Measurements from ENCODE around the gene WNT1. TPM values are rescaled to one million over a fixed set of nuclear protein-coding genes. Genes with fewer than 3 reads are reported as not detected.

The WNT1 gene
- total RNA-seq (under 1 TPM; 0.15 to 0.20 TPM), polyA plus RNA-seq (under 1 TPM in 1 of 2 donors, not detected in 1; 0.09 TPM)
- long read RNA-seq, donor 1, result 0 reads
- long read RNA-seq, donor 2, result 0 reads
- long read RNA-seq, donor 3, result 0 reads
- long read RNA-seq, donor 4, result 0 reads
- long read RNA-seq, donor 5, result 0 reads

DNA sequence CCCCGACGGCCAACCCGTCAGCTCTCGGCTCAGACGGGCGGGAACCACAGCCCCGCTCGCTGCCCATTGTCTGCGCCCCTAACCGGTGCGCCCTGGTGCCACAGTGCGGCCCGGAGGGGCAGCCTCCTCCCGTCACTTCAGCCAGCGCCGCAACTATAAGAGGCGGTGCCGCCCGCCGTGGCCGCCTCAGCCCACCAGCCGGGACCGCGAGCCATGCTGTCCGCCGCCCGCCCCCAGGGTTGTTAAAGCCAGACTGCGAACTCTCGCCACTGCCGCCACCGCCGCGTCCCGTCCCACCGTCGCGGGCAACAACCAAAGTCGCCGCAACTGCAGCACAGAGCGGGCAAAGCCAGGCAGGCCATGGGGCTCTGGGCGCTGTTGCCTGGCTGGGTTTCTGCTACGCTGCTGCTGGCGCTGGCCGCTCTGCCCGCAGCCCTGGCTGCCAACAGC lies at the start of gene WNT1:
Gene WNT1, plus strand, starts transcription at position 32 of the 450 bp plus-strand sequence. Its CDS starts 329 bp downstream, at position 361.
- no peak for DNase-seq
- Histone ChIP-seq H3K36me3 (ENCODE audit: control insufficient read depth in 4 of 4, insufficient read depth in 4 of 4, low read length in 4 of 4) (no peaks in the 10 kb centered on the region), H3K27ac (ENCODE audit: low read depth in 1 of 2, low read length in 1 of 2) (no peak within 1 kb of the TSS), H3K27me3 (ENCODE audit: control insufficient read depth in 3 of 3, insufficient read depth in 3 of 3, low read length in 2 of 3) (peaks cover 0 to 94% (median 92%) of the 10 kb centered on the region in 3 donors), H3K9ac (ENCODE audit: insufficient read depth in 1 of 2, low read length in 2 of 2) (no peak within 1 kb of the TSS), H3K4me3 (no peak within 1 kb of the TSS), H3K4me1 (ENCODE audit: control insufficient read depth in 5 of 5, insufficient read depth in 5 of 5, low read length in 5 of 5) (peaks cover 3 to 32% (median 21%) of the 10 kb centered on the region in 5 donors), H3K9me3 (ENCODE audit: control insufficient read depth in 4 of 4, insufficient read depth in 3 of 4, low read length in 3 of 4) (peaks cover 0 to 4% (median 0%) of the 10 kb centered on the region in 4 donors)
- 3 to 5% methylated on average over 37 to 45 of the region's 45 CpGs for WGBS, 2 donors
- no peak for TF ChIP-seq CTCF (IDR thresholded peaks at IDR 0.05; ENCODE audit: control extremely low read depth, extremely low read depth)
- ATAC-seq (ENCODE audit: insufficient read depth, low FRiP score), result no peak

GRCh38 chr12:48929551-48929950 lies 48.6 kb upstream of the WNT1 start:
- DNase-seq (no peak), ATAC-seq (ENCODE audit: insufficient read depth, low FRiP score) (no peak)
- H3K4me1 ChIP-seq (ENCODE audit: control insufficient read depth in 5 of 5, insufficient read depth in 5 of 5, low read length in 5 of 5), result peaks cover 0 to 2% (median 0%) of the 10 kb centered on the region in 5 donors
- peaks cover 0 to 19% (median 18%) of the 10 kb centered on the region in 4 donors for H3K36me3 ChIP-seq (ENCODE audit: control insufficient read depth in 4 of 4, insufficient read depth in 4 of 4, low read length in 4 of 4)
- no peak overlapping the region for H3K4me3 ChIP-seq
- H3K9ac ChIP-seq (ENCODE audit: insufficient read depth in 1 of 2, low read length in 2 of 2), result no peak overlapping the region
- H3K9me3 ChIP-seq (ENCODE audit: control insufficient read depth in 4 of 4, insufficient read depth in 3 of 4, low read length in 3 of 4), result no peaks in the 10 kb centered on the region
- 92 to 97% methylated on average over 1 of the region's 1 CpG for WGBS, 2 donors
- H3K27me3 ChIP-seq (ENCODE audit: control insufficient read depth in 3 of 3, insufficient read depth in 3 of 3, low read length in 2 of 3), result no peaks in the 10 kb centered on the region
- TF ChIP-seq CTCF (IDR thresholded peaks at IDR 0.05; ENCODE audit: control extremely low read depth, extremely low read depth), result no peak
- no peak overlapping the region for H3K27ac ChIP-seq (ENCODE audit: low read depth in 1 of 2, low read length in 1 of 2)

DNA sequence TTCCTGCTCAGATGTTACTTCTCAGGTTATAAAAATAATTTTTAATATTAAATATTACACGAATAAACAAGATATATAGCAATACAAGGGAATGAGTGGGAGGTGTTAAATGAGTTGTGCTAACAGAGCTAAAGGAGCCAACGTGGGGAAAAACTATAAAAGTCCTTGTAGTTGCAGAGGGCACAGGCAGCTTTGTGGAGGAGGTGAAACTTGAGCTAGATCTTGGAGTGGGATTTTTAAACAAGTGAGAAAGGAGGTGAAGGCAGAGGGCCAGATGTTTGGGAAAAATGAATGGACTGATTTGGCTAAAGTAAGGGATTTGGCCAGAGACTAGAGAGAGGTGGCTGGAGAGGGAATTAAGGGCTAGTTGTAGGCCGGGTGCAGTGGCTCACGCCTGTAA lies 47.6 kb upstream of the WNT1 start:
- H3K4me1 ChIP-seq (ENCODE audit: control insufficient read depth in 5 of 5, insufficient read depth in 5 of 5, low read length in 5 of 5), result peaks cover 0 to 2% (median 0%) of the 10 kb centered on the region in 5 donors
- ATAC-seq (ENCODE audit: insufficient read depth, low FRiP score) (no peak), DNase-seq (no peak)
- H3K27ac ChIP-seq (ENCODE audit: low read depth in 1 of 2, low read length in 1 of 2), result no peak overlapping the region
- no peak overlapping the region for H3K4me3 ChIP-seq
- H3K9ac ChIP-seq (ENCODE audit: insufficient read depth in 1 of 2, low read length in 2 of 2), result no peak overlapping the region
- TF ChIP-seq CTCF (IDR thresholded peaks at IDR 0.05; ENCODE audit: control extremely low read depth, extremely low read depth), result no peak
- H3K27me3 ChIP-seq (ENCODE audit: control insufficient read depth in 3 of 3, insufficient read depth in 3 of 3, low read length in 2 of 3), result no peaks in the 10 kb centered on the region
- 88 to 94% methylated on average over 4 of the region's 4 CpGs for WGBS, 2 donors
- H3K9me3 ChIP-seq (ENCODE audit: control insufficient read depth in 4 of 4, insufficient read depth in 3 of 4, low read length in 3 of 4), result no peaks in the 10 kb centered on the region
- H3K36me3 ChIP-seq (ENCODE audit: control insufficient read depth in 4 of 4, insufficient read depth in 4 of 4, low read length in 4 of 4), result peaks cover 0 to 22% (median 19%) of the 10 kb centered on the region in 4 donors

DNA sequence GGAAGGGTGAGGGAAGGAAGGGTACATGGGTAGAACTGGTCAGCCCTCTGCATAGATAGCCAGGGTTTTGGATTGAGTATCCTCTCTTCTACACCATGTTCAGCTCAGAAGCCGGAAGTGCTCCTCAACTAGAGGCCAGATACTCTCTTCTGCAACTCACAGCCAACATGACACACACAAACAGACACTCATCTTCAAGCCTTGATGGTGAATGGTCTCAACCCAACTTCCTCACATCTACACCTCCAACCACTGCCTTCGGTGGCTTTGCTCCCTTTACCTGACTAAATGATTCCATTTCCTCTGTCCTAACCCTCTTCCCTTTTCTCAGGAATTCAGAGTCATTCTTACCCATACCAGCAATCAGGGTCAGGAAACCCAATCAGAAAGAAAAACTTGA lies 45.2 kb upstream of the WNT1 start:
- no peak for ATAC-seq (ENCODE audit: insufficient read depth, low FRiP score)
- no peak overlapping the region for H3K9ac ChIP-seq (ENCODE audit: insufficient read depth in 1 of 2, low read length in 2 of 2)
- H3K4me1 ChIP-seq (ENCODE audit: control insufficient read depth in 5 of 5, insufficient read depth in 5 of 5, low read length in 5 of 5), result no peaks in the 10 kb centered on the region
- no peaks in the 10 kb centered on the region for H3K9me3 ChIP-seq (ENCODE audit: control insufficient read depth in 4 of 4, insufficient read depth in 3 of 4, low read length in 3 of 4)
- DNase-seq, result no peak
- 63 to 79% methylated on average over 2 of the region's 2 CpGs for whole genome bisulfite sequencing, 2 donors
- H3K36me3 ChIP-seq (ENCODE audit: control insufficient read depth in 4 of 4, insufficient read depth in 4 of 4, low read length in 4 of 4), result peaks cover 0 to 32% (median 27%) of the 10 kb centered on the region in 4 donors
- H3K27me3 ChIP-seq (ENCODE audit: control insufficient read depth in 3 of 3, insufficient read depth in 3 of 3, low read length in 2 of 3), result no peaks in the 10 kb centered on the region
- TF ChIP-seq CTCF (IDR thresholded peaks at IDR 0.05; ENCODE audit: control extremely low read depth, extremely low read depth), result no peak
- H3K4me3 ChIP-seq, result no peak overlapping the region
- no peak overlapping the region for H3K27ac ChIP-seq (ENCODE audit: low read depth in 1 of 2, low read length in 1 of 2)
